Transverse colon (tissue), 4 donors: Measurements from ENCODE around the gene B4GALT2. TPM values are rescaled to one million over a fixed set of nuclear protein-coding genes. Genes with fewer than 3 reads are reported as not detected.

ENCODE experiments used
- DNase-seq: peaks from one replicate; pipeline ENCODE4 v3.0.0-alpha.2; 2019
- H3K27ac ChIP-seq, 4 donors: fragments of 200-600 bp; sonication (generic); 2 replicates each; pipeline ENCODE4 v1.5.1; 2016 to 2018; ENCODE audit warnings: inconsistent platforms in 4 of 4
- H3K27me3 ChIP-seq: fragments of 200-600 bp; sonication (generic); 2 replicates; pipeline ENCODE4 v1.5.1; 2017; ENCODE audit warnings: inconsistent platforms
- H3K36me3 ChIP-seq, 4 donors: fragments of 200-600 bp; sonication (generic); 2 replicates each; pipeline ENCODE4 v1.5.1; 2017 to 2019; ENCODE audit warnings: inconsistent platforms in 4 of 4
- H3K4me1 ChIP-seq, 4 donors: fragments of 200-600 bp; sonication (generic); 2 replicates each; pipeline ENCODE4 v1.5.1; 2017 to 2020; ENCODE audit warnings: inconsistent platforms in 4 of 4
- H3K4me3 ChIP-seq, 4 donors: fragments of 200-600 bp; sonication (generic); 1 replicate in 1 of 4; 2 replicates in 3 of 4; pipeline versions ENCODE4 v1.5.1 to v1.6.1; 2017 to 2019; ENCODE audit warnings: inconsistent platforms in 4 of 4
- H3K9me3 ChIP-seq, 2 donors: fragments of 200-600 bp; sonication (generic); 2 replicates each; pipeline ENCODE4 v1.5.1; 2017 to 2019; ENCODE audit warnings: inconsistent platforms in 2 of 2
- CTCF ChIP-seq, 5 experiments: fragments of 200-600 bp in 3 of 5; fragments of 450-650 bp in 2 of 5; sonication (generic) in 3 of 5; IDR thresholded peaks; 1 replicate in 2 of 5; 2 replicates in 3 of 5; pipeline ENCODE4 v1.5.1; 2016 to 2017; ENCODE audit warnings: antibody characterized with exemption in 5 of 5, inconsistent platforms in 3 of 5, mild to moderate bottlenecking in 2 of 5, moderate library complexity in 1 of 5
- EP300 ChIP-seq: sonication (generic); formaldehyde crosslinking; IDR thresholded peaks from one replicate; pipeline ENCODE4 v1.6.1; 2017; ENCODE audit warnings: antibody characterized with exemption, low read depth
- POLR2A ChIP-seq: fragments of 450-650 bp; IDR thresholded peaks from one replicate; pipeline ENCODE4 v1.6.1; 2016; ENCODE audit warnings: antibody characterized with exemption, mild to moderate bottlenecking, moderate library complexity
- POLR2AphosphoS5 ChIP-seq, 3 donors: sonication (generic); formaldehyde crosslinking; IDR thresholded peaks; one replicate each; pipeline ENCODE4 v1.6.1; 2016; ENCODE audit warnings: antibody characterized with exemption in 3 of 3
- WGBS, 2 donors: methylation state at CpG; one replicate each; pipeline ENCODE4 v1.1.5; 2018; ENCODE audit warnings: low coverage in 1 of 2; 5-methylcytosine and 5-hydroxymethylcytosine counted together
- in situ Hi-C, 4 donors: fragments of 200-750 bp; cut with MboI; loops; one replicate each; pipeline versions ENCODE4 v1.15.0 to v1.15.1; 2017; ENCODE audit warnings: low sequenced_read_pairs in 3 of 4, low pct_ligation_motif_present in 1 of 4, low pct_unique_long_range_greater_than_20kb in 1 of 4
- intact Hi-C: fragments of 100-400 bp; cut with DNase I; formaldehyde crosslinking; loops from one replicate; pipeline ENCODE4 v1.15.1; 2023; ENCODE audit warnings: low total_unique reads
- total RNA-seq, 4 donors: library from RNA; depleted of rRNA; stranded (reverse); fragments of >200 nt; gene quantifications; one replicate each; pipeline ENCODE4 v1.1.0, GENCODE V29; 2016

B4GALT2 gene
- total RNA-seq, 4 donors from 2014 or later, result 16.5 to 19.5 (median 18.6) TPM

DNA sequence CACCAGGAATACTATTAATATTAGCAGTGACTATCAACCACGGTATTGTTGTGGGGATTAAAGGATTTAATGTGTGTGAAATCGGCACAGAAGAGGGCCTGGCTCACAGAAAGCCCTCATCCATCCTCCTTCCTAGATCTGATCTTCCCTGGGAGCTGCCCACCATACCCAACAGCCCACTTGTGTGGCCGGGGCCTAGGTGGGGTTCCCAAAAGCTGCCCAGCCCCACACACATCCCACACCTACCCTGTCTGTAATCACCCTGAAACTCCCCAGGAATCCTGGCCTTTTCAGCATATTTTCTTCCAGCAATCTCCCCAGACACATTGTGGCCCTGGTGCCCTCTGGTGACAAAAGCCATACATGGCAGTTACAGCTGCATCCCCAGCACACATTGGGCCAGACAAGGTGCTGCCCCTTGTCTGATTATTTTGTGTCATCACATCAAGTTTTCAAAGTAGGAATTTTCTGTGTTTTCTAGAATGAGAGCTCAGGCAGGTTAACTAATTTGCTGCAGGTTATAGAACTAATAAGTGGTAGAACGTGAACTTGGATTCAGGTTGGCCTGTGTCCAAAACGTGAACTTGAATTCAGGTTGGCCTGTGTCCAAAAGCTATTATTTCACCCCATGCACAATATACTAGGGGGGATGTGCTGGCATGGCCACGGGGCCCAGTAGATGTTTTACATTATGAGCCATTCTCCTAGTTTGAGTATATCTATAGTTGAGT, 57.6 kb downstream of the B4GALT2 start:
- Histone ChIP-seq H3K27ac (peak overlapping the region in 3 of 4 donors; percentile 35 to 75 (median 66)), H3K27me3 (no peaks in the 10 kb centered on the region), H3K4me3 (no peak overlapping the region), H3K36me3 (no peaks in the 10 kb centered on the region), H3K4me1 (peaks cover 16 to 27% (median 25%) of the 10 kb centered on the region in 4 donors), H3K9me3 (no peaks in the 10 kb centered on the region)
- TF ChIP-seq CTCF (IDR thresholded peaks at IDR 0.05) (peak; percentile 77 to 93 (median 80)), EP300 (no peak)
- 10% methylated on average over 6 of the region's 6 CpGs; no CpG with 5 or more reads in 1 of the 2 donors for WGBS, 2 donors
- peak; percentile 77 for DNase-seq
- in situ Hi-C loops, result loop anchor here in 1 of 4 donors (25.0 kb wide), 1 partner anchor 274 kb away; no protein-coding TSS in a partner anchor
- intact Hi-C loops, result loop anchor here (5.0 kb wide), 1 partner anchor 34 kb away; no protein-coding TSS in a partner anchor

GRCh38 chr1:44037154-44037553, 58.1 kb downstream of the B4GALT2 start:
- Histone ChIP-seq H3K36me3 (no peaks in the 10 kb centered on the region), H3K27ac (peak overlapping the region in 1 of 4 donors; percentile 75), H3K4me1 (peaks cover 10 to 21% (median 19%) of the 10 kb centered on the region in 4 donors), H3K9me3 (no peaks in the 10 kb centered on the region), H3K27me3 (no peaks in the 10 kb centered on the region), H3K4me3 (no peak overlapping the region)
- intact Hi-C loops (loop anchor here (5.0 kb wide), 1 partner anchor 35 kb away; no protein-coding TSS in a partner anchor), in situ Hi-C loops (loop anchor here in 1 of 4 donors (25.0 kb wide), 1 partner anchor 275 kb away; no protein-coding TSS in a partner anchor)
- DNase-seq, result no peak
- 60 to 81% methylated on average over 1 to 5 of the region's 5 CpGs for WGBS, 2 donors
- no peak for TF ChIP-seq EP300
- TF ChIP-seq POLR2A, result no peak
- TF ChIP-seq POLR2AphosphoS5 (IDR thresholded peaks at IDR 0.05), result no peak
- TF ChIP-seq CTCF (IDR thresholded peaks at IDR 0.05), result no peak

DNA sequence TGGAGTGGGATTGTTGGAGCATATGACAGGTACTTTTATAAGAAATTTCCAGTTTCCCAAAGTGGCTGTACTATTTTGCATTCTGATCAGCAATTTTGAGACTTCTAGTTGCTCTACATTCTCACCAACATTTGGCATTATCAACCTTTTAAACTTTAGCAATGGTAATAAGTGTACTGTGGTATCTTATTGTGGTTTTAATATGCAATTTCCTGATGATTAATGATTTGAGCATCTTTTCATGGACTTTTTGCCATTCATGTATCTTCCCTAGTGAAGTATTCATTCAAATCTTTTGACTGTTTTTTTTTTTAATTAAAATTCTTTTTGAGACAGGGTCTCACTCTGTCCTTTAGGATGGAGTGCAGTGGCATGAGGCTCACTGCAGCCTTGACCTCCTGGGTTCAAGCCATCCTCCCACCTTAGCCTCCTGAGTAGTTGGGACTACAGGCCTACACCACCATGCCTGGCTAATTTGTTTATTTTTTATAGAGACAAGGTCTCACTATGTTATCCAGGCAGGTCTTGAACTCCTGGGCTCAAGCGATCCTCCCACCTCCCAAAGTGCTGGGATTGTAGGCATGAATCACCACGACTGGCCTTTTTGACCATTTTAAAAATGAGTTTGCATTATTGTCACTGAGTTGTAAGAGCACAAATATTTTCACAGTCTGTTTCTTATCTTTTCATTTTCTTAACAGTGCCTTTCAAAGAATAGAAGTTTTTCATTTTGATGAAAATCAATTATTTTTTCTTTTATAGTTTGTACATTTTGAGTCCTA, 60.1 kb downstream of the B4GALT2 start:
- 87 to 100% methylated on average over 1 to 2 of the region's 2 CpGs for WGBS, 2 donors
- Histone ChIP-seq H3K27me3 (no peaks in the 10 kb centered on the region), H3K9me3 (no peaks in the 10 kb centered on the region), H3K4me3 (no peak overlapping the region), H3K4me1 (peaks cover 10 to 18% (median 16%) of the 10 kb centered on the region in 4 donors), H3K36me3 (no peaks in the 10 kb centered on the region), H3K27ac (no peak overlapping the region)
- no peak for DNase-seq
- in situ Hi-C loops, result loop anchor here in 1 of 4 donors (25.0 kb wide), 1 partner anchor 277 kb away; no protein-coding TSS in a partner anchor
- intact Hi-C loops, result loop anchor here (5.0 kb wide), 1 partner anchor 37 kb away; no protein-coding TSS in a partner anchor
- TF ChIP-seq EP300, result no peak
- TF ChIP-seq CTCF (IDR thresholded peaks at IDR 0.05), result no peak
- TF ChIP-seq POLR2A, result no peak
- TF ChIP-seq POLR2AphosphoS5 (IDR thresholded peaks at IDR 0.05), result no peak

GRCh38 chr1:44040418-44040817, 61.4 kb downstream of the B4GALT2 start:
- no peaks in the 10 kb centered on the region for H3K9me3 ChIP-seq
- H3K27ac ChIP-seq, result no peak overlapping the region
- H3K4me3 ChIP-seq, result no peak overlapping the region
- intact Hi-C loops (loop anchor here (10.0 kb wide), 1 partner anchor 516 kb away; no protein-coding TSS in a partner anchor), in situ Hi-C loops (loop anchor here in 3 of 4 donors (5.0 to 25.0 kb wide), 3 partner anchors 33 to 278 kb away; partner anchors contain the start of gene CCDC24 (in 1 of the 3))
- peaks cover 8 to 16% (median 14%) of the 10 kb centered on the region in 4 donors for H3K4me1 ChIP-seq
- no peaks in the 10 kb centered on the region for H3K27me3 ChIP-seq
- WGBS, 2 donors, result 80 to 86% methylated on average over 2 of the region's 2 CpGs
- no peaks in the 10 kb centered on the region for H3K36me3 ChIP-seq
- DNase-seq, result no peak
- TF ChIP-seq POLR2AphosphoS5 (IDR thresholded peaks at IDR 0.05), result no peak
- no peak for TF ChIP-seq POLR2A
- TF ChIP-seq EP300, result no peak

Other genes starting within 250 kb of the B4GALT2 start
- 10 to 100 TPM in 1 of 4 donors, 1 to 10 TPM in 2, under 1 TPM in 1; 0.96 to 17.5 (median 1.9) TPM for gene ARTN, start 45.4 kb upstream of the B4GALT2 start, total RNA-seq
- gene IPO13, start 32.3 kb upstream of the B4GALT2 start, total RNA-seq, result 10 to 100 TPM; 22.7 to 64.9 (median 36.5) TPM
- 10 to 100 TPM; 13.1 to 29.4 (median 17.1) TPM for gene DPH2, start 9.2 kb upstream of the B4GALT2 start, total RNA-seq
- 100 to 1,000 TPM in 2 of 4 donors, 10 to 100 TPM in 2; 29.2 to 203 (median 97.9) TPM for gene ATP6V0B, start 4.2 kb upstream of the B4GALT2 start, total RNA-seq
- 10 to 100 TPM; 13.8 to 22.0 (median 17.6) TPM for gene CCDC24, start 12.4 kb downstream of the B4GALT2 start, total RNA-seq
- gene SLC6A9, start 52.3 kb downstream of the B4GALT2 start, total RNA-seq, result 10 to 100 TPM; 22.4 to 31.8 (median 29.5) TPM
- gene KLF17, start 139.6 kb downstream of the B4GALT2 start, total RNA-seq, result not detected
- gene KLF18, start 162.4 kb downstream of the B4GALT2 start, total RNA-seq, result not detected
- gene DMAP1, start 234.3 kb downstream of the B4GALT2 start, total RNA-seq, result 100 to 1,000 TPM in 2 of 4 donors, 10 to 100 TPM in 2; 57.8 to 130 (median 93.6) TPM